OCI-LY1 (cell line): ENCODE measurements around the gene NKRF.

Experiments used
- H2AFZ ChIP-seq: fragments of 200-600 bp; sonication (generic), shearing (Covaris generic); 2 replicates; pipeline ENCODE4 v1.6.0; 2014; ENCODE audit warnings: antibody characterized with exemption, mild to moderate bottlenecking, low read length
- H3F3A ChIP-seq: fragments of 200-600 bp; sonication (generic), shearing (Covaris generic); 2 replicates; pipeline ENCODE4 v1.6.0; 2014; ENCODE audit warnings: mild to moderate bottlenecking, antibody characterized with exemption, low read length, moderate library complexity; ENCODE audit not compliant: insufficient read depth
- H3K27ac ChIP-seq: fragments of 200-600 bp; sonication (generic); 2 replicates; pipeline ENCODE4 v1.5.1; 2014; ENCODE audit warnings: low read length, mixed run types, mild to moderate bottlenecking, low read depth; ENCODE audit not compliant: poor library complexity, severe bottlenecking
- H3K27me3 ChIP-seq: fragments of 200-600 bp; sonication (generic); 2 replicates; pipeline ENCODE4 v1.6.0; 2014; ENCODE audit warnings: antibody characterized with exemption, mild to moderate bottlenecking, low read length, moderate library complexity; ENCODE audit not compliant: insufficient read depth
- H3K36me3 ChIP-seq: fragments of 200-600 bp; sonication (generic); 2 replicates; pipeline ENCODE4 v1.6.1; 2014; ENCODE audit warnings: mild to moderate bottlenecking, antibody characterized with exemption, low read length, moderate library complexity, mixed read lengths; ENCODE audit not compliant: insufficient read depth
- H3K4me1 ChIP-seq: fragments of 200-600 bp; sonication (generic); 2 replicates; pipeline ENCODE4 v1.5.1; 2014; ENCODE audit warnings: mild to moderate bottlenecking, low read length, moderate library complexity; ENCODE audit not compliant: insufficient read depth, severe bottlenecking
- H3K4me2 ChIP-seq: fragments of 200-600 bp; sonication (generic), shearing (Covaris generic); 2 replicates; pipeline ENCODE4 v1.6.1; 2014; ENCODE audit warnings: low read length
- H3K4me3 ChIP-seq: fragments of 200-600 bp; sonication (generic); 2 replicates; pipeline ENCODE4 v1.5.1; 2014; ENCODE audit warnings: low read length, low read depth, mild to moderate bottlenecking, mixed read lengths; ENCODE audit not compliant: poor library complexity, severe bottlenecking
- H3K79me2 ChIP-seq: fragments of 200-600 bp; shearing (Covaris generic); 2 replicates; pipeline ENCODE4 v1.6.1; 2016; ENCODE audit warnings: mixed run types, low read length, mixed read lengths; ENCODE audit not compliant: insufficient read depth
- H3K9ac ChIP-seq: fragments of 200-600 bp; sonication (generic), shearing (Covaris generic); 2 replicates; pipeline ENCODE4 v1.6.1; 2014; ENCODE audit warnings: mild to moderate bottlenecking, low read length, mixed read lengths
- H3K9me2 ChIP-seq: fragments of 200-600 bp; sonication (generic), shearing (Covaris generic); 2 replicates; pipeline ENCODE4 v1.6.1; 2014; ENCODE audit warnings: low read depth, mild to moderate bottlenecking, low read length, mixed read lengths
- H3K9me3 ChIP-seq: fragments of 200-600 bp; shearing (Covaris generic); 2 replicates; pipeline ENCODE4 v1.6.1; 2014; ENCODE audit warnings: low read length, mixed read lengths
- H4K20me1 ChIP-seq: fragments of 200-600 bp; sonication (generic), shearing (Covaris generic); 2 replicates; pipeline ENCODE4 v1.6.0; 2016; ENCODE audit warnings: mild to moderate bottlenecking, low read length; ENCODE audit not compliant: insufficient read depth
- CTCF ChIP-seq: fragments of 200-600 bp; sonication (generic), shearing (Covaris generic); IDR thresholded peaks from 2 replicates; pipeline ENCODE4 v1.5.1; 2017; ENCODE audit warnings: mild to moderate bottlenecking, antibody characterized with exemption, low read length, moderate library complexity, mixed read lengths
- EZH2 ChIP-seq: fragments of 200-600 bp; sonication (generic), shearing (Covaris generic); IDR thresholded peaks from 2 replicates; pipeline ENCODE4 v1.8.0; 2017; ENCODE audit warnings: borderline replicate concordance, mixed run types, mild to moderate bottlenecking, antibody characterized with exemption, low read length, moderate library complexity, mixed read lengths

NKRF gene

GRCh38 chrX:119635179-119635578 is 29.0 kb upstream of the NKRF start:
- Histone ChIP-seq H3K9me3 (no peaks in the 10 kb centered on the region), H3K27me3 (no peaks in the 10 kb centered on the region), H3F3A (no peaks in the 10 kb centered on the region), H3K4me2 (no peak overlapping the region), H3K27ac (peak overlapping the region; percentile 87), H3K9me2 (no peaks in the 10 kb centered on the region), H3K9ac (no peak overlapping the region), H3K36me3 (peaks cover 71% of the 10 kb centered on the region), H3K79me2 (no peaks in the 10 kb centered on the region), H2AFZ (no peak overlapping the region), H4K20me1 (no peaks in the 10 kb centered on the region), H3K4me1 (peaks cover 36% of the 10 kb centered on the region), H3K4me3 (no peak overlapping the region)
- no peak for TF ChIP-seq EZH2
- TF ChIP-seq CTCF: no peak

DNA sequence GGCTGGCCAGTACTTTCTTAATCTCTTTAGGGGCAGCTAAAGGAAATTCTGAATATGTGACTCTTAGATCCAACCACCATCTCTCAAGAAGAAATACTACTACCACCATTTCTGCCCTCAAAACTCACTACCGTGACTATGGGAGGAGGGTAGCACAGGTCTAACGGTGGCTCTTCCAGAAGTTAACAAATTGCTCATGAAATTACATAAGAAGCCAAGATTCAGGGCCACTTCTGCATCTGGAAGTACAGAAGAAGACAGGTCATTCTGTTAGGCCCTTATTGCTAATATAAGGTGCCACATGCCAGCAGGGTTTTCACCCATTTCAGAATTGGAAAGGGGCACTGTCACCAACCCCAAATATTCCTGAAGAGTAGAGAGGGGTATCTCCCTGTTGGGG is 19.6 kb upstream of the NKRF start:
- no peak overlapping the region for H3K9ac ChIP-seq

DNA sequence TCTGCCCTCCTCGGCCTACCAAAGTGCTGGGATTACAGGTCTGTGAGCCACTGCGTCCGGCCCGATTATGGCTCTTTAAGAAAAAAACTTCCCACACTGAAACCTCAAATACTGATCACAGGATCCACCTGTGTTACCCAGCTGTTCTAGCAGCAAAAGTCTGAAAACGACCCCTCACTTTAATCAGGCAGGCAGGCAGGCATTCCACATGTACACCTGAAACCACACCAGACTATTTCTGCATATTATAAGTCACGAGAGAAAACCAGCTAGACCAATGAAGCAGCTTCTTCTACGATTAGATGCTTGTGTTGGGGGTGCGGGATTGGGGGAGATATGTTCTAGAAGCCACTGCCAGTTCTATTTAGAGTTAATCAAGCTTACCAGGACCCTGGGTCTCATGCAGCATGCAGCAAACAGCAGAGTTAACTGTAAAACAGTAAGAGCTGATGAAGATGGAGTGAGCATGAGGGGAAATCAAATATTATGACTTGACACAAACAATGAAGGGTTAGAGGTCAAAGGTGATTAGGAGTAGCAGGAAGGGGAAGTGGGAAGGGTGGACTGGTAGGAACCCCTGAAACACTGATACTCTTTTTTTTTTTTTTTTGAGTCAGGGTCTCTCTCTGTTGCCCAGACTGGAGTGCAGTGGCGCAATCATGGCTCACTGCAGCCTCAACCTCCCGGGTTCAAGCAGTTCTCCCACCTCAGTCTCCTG is 18.9 kb upstream of the NKRF start:
- no peaks in the 10 kb centered on the region for H3F3A ChIP-seq
- H3K4me1 ChIP-seq: peaks cover under 1% of the 10 kb centered on the region
- H3K9me2 ChIP-seq: no peaks in the 10 kb centered on the region
- H3K4me2 ChIP-seq: no peak overlapping the region
- TF ChIP-seq CTCF (no peak), EZH2 (no peak)
- no peaks in the 10 kb centered on the region for H4K20me1 ChIP-seq
- no peak overlapping the region for H3K27ac ChIP-seq
- H3K79me2 ChIP-seq: no peaks in the 10 kb centered on the region
- no peaks in the 10 kb centered on the region for H3K27me3 ChIP-seq
- H3K9me3 ChIP-seq: no peaks in the 10 kb centered on the region
- H2AFZ ChIP-seq: no peak overlapping the region
- H3K4me3 ChIP-seq: no peak overlapping the region
- peaks cover 48% of the 10 kb centered on the region for H3K36me3 ChIP-seq
- no peak overlapping the region for H3K9ac ChIP-seq

More for the DNA sequence above, 19.6 kb upstream of the NKRF start:
- Histone ChIP-seq H3F3A (no peaks in the 10 kb centered on the region), H3K27ac (no peak overlapping the region), H3K9me3 (no peaks in the 10 kb centered on the region), H3K4me1 (no peaks in the 10 kb centered on the region), H3K79me2 (no peaks in the 10 kb centered on the region), H3K4me3 (no peak overlapping the region), H3K36me3 (peaks cover 56% of the 10 kb centered on the region), H3K4me2 (no peak overlapping the region), H2AFZ (no peak overlapping the region), H3K27me3 (no peaks in the 10 kb centered on the region), H3K9me2 (no peaks in the 10 kb centered on the region), H4K20me1 (no peaks in the 10 kb centered on the region)
- TF ChIP-seq EZH2 (no peak), CTCF (no peak)
